ENCODE data around the gene RNFT2.
"Not testable (repeated sequence)": the region's sequence is repeated elsewhere in the genome, so short reads cannot be mapped to it uniquely, and the experiment has no call there.

RNFT2 gene

GRCh38 chr12:116779597-116779996 is 41.5 kb downstream of the RNFT2 start:
- H3K36me3 ChIP-seq (ENCODE audit: control insufficient read depth, low read depth, low read length), result peaks cover 32% of the 10 kb centered on the region
- H3K9ac ChIP-seq (ENCODE audit: low read length), result no peak overlapping the region
- H3K27ac ChIP-seq (ENCODE audit: low read length), result no peak overlapping the region
- H3K27me3 ChIP-seq (ENCODE audit: control insufficient read depth, insufficient read depth, low read length), result no peaks in the 10 kb centered on the region
- no peaks in the 10 kb centered on the region for H3K9me3 ChIP-seq (ENCODE audit: control insufficient read depth, low read depth, low read length)
- no peaks in the 10 kb centered on the region for H3K4me1 ChIP-seq (ENCODE audit: control insufficient read depth, low read depth, low read length)
- H3K4me3 ChIP-seq (ENCODE audit: low read length), result no peak overlapping the region

- Histone ChIP-seq H3K36me3 (ENCODE audit: control insufficient read depth, low read depth, low read length) (peaks cover 37% of the 10 kb centered on the region), H3K9me3 (ENCODE audit: control insufficient read depth, low read depth, low read length) (no peaks in the 10 kb centered on the region), H3K27me3 (ENCODE audit: control insufficient read depth, insufficient read depth, low read length) (no peaks in the 10 kb centered on the region), H3K27ac (ENCODE audit: low read length) (no peak overlapping the region), H3K4me3 (ENCODE audit: low read length) (no peak overlapping the region), H3K9ac (ENCODE audit: low read length) (no peak overlapping the region), H3K4me1 (ENCODE audit: control insufficient read depth, low read depth, low read length) (no peaks in the 10 kb centered on the region)
These were observed 42.8 kb downstream of the RNFT2 start for GRCh38 chr12:116780942-116781341.

GRCh38 chr12:116783525-116784237 is 45.6 kb downstream of the RNFT2 start:
- no peaks in the 10 kb centered on the region for H3K27me3 ChIP-seq (ENCODE audit: control insufficient read depth, insufficient read depth, low read length)
- H3K9ac ChIP-seq (ENCODE audit: low read length), result no peak overlapping the region
- no peak overlapping the region for H3K4me3 ChIP-seq (ENCODE audit: low read length)
- no peak overlapping the region for H3K27ac ChIP-seq (ENCODE audit: low read length)
- H3K36me3 ChIP-seq (ENCODE audit: control insufficient read depth, low read depth, low read length), result peaks cover 43% of the 10 kb centered on the region
- H3K4me1 ChIP-seq (ENCODE audit: control insufficient read depth, low read depth, low read length), result no peaks in the 10 kb centered on the region
- no peaks in the 10 kb centered on the region for H3K9me3 ChIP-seq (ENCODE audit: control insufficient read depth, low read depth, low read length)

GRCh38 chr12:116784238-116784612 is 46.1 kb downstream of the RNFT2 start:
- Histone ChIP-seq H3K4me3 (ENCODE audit: low read length) (no peak overlapping the region), H3K36me3 (ENCODE audit: control insufficient read depth, low read depth, low read length) (peaks cover 39% of the 10 kb centered on the region), H3K9ac (ENCODE audit: low read length) (no peak overlapping the region)

GRCh38 chr12:116789562-116789961 is 51.4 kb downstream of the RNFT2 start:
- peaks cover 24% of the 10 kb centered on the region for H3K36me3 ChIP-seq (ENCODE audit: control insufficient read depth, low read depth, low read length)

More at GRCh38 chr12:116784238-116784612, 46.1 kb downstream of the RNFT2 start:
- no peaks in the 10 kb centered on the region for H3K4me1 ChIP-seq (ENCODE audit: control insufficient read depth, low read depth, low read length)
- H3K9me3 ChIP-seq (ENCODE audit: control insufficient read depth, low read depth, low read length), result no peaks in the 10 kb centered on the region
- H3K27ac ChIP-seq (ENCODE audit: low read length), result no peak overlapping the region
- H3K27me3 ChIP-seq (ENCODE audit: control insufficient read depth, insufficient read depth, low read length), result no peaks in the 10 kb centered on the region

GRCh38 chr12:116790066-116790465 is 52.0 kb downstream of the RNFT2 start:
- H3K4me1 ChIP-seq (ENCODE audit: control insufficient read depth, low read depth, low read length), result no peaks in the 10 kb centered on the region
- H3K27ac ChIP-seq (ENCODE audit: low read length), result no peak overlapping the region
- H3K4me3 ChIP-seq (ENCODE audit: low read length), result no peak overlapping the region
- H3K9me3 ChIP-seq (ENCODE audit: control insufficient read depth, low read depth, low read length), result no peaks in the 10 kb centered on the region
- no peak overlapping the region for H3K9ac ChIP-seq (ENCODE audit: low read length)
- H3K36me3 ChIP-seq (ENCODE audit: control insufficient read depth, low read depth, low read length), result peaks cover 19% of the 10 kb centered on the region
- H3K27me3 ChIP-seq (ENCODE audit: control insufficient read depth, insufficient read depth, low read length), result no peaks in the 10 kb centered on the region

More at GRCh38 chr12:116789562-116789961, 51.4 kb downstream of the RNFT2 start:
- not testable (repeated sequence) for H3K9ac ChIP-seq (ENCODE audit: low read length); H3K27me3 ChIP-seq (ENCODE audit: control insufficient read depth, insufficient read depth, low read length); H3K4me1 ChIP-seq (ENCODE audit: control insufficient read depth, low read depth, low read length); H3K27ac ChIP-seq (ENCODE audit: low read length); H3K4me3 ChIP-seq (ENCODE audit: low read length); H3K9me3 ChIP-seq (ENCODE audit: control insufficient read depth, low read depth, low read length)

- Histone ChIP-seq H3K36me3 (ENCODE audit: control insufficient read depth, low read depth, low read length) (peaks cover 12% of the 10 kb centered on the region), H3K27ac (ENCODE audit: low read length) (no peak overlapping the region), H3K4me1 (ENCODE audit: control insufficient read depth, low read depth, low read length) (no peaks in the 10 kb centered on the region), H3K9ac (ENCODE audit: low read length) (no peak overlapping the region), H3K9me3 (ENCODE audit: control insufficient read depth, low read depth, low read length) (no peaks in the 10 kb centered on the region), H3K27me3 (ENCODE audit: control insufficient read depth, insufficient read depth, low read length) (no peaks in the 10 kb centered on the region), H3K4me3 (ENCODE audit: low read length) (no peak overlapping the region)
These were observed 54.3 kb downstream of the RNFT2 start for GRCh38 chr12:116792403-116792802.

GRCh38 chr12:116794725-116795124 is 56.6 kb downstream of the RNFT2 start:
- no peaks in the 10 kb centered on the region for H3K4me1 ChIP-seq (ENCODE audit: control insufficient read depth, low read depth, low read length)
- H3K27me3 ChIP-seq (ENCODE audit: control insufficient read depth, insufficient read depth, low read length), result no peaks in the 10 kb centered on the region
- H3K4me3 ChIP-seq (ENCODE audit: low read length), result no peak overlapping the region
- no peak overlapping the region for H3K27ac ChIP-seq (ENCODE audit: low read length)
- H3K9me3 ChIP-seq (ENCODE audit: control insufficient read depth, low read depth, low read length), result no peaks in the 10 kb centered on the region
- peaks cover 17% of the 10 kb centered on the region for H3K36me3 ChIP-seq (ENCODE audit: control insufficient read depth, low read depth, low read length)
- H3K9ac ChIP-seq (ENCODE audit: low read length), result no peak overlapping the region

- Histone ChIP-seq H3K27me3 (ENCODE audit: control insufficient read depth, insufficient read depth, low read length) (no peaks in the 10 kb centered on the region), H3K36me3 (ENCODE audit: control insufficient read depth, low read depth, low read length) (peaks cover 4% of the 10 kb centered on the region), H3K9me3 (ENCODE audit: control insufficient read depth, low read depth, low read length) (no peaks in the 10 kb centered on the region), H3K9ac (ENCODE audit: low read length) (no peak overlapping the region), H3K4me1 (ENCODE audit: control insufficient read depth, low read depth, low read length) (no peaks in the 10 kb centered on the region), H3K27ac (ENCODE audit: low read length) (no peak overlapping the region), H3K4me3 (ENCODE audit: low read length) (no peak overlapping the region)
These were observed 59.8 kb downstream of the RNFT2 start for GRCh38 chr12:116797885-116798284.

GRCh38 chr12:116798719-116799118 is 60.6 kb downstream of the RNFT2 start:
- H3K9me3 ChIP-seq (ENCODE audit: control insufficient read depth, low read depth, low read length), result no peaks in the 10 kb centered on the region
- H3K27me3 ChIP-seq (ENCODE audit: control insufficient read depth, insufficient read depth, low read length), result no peaks in the 10 kb centered on the region
- H3K36me3 ChIP-seq (ENCODE audit: control insufficient read depth, low read depth, low read length), result peaks cover 4% of the 10 kb centered on the region
- no peak overlapping the region for H3K9ac ChIP-seq (ENCODE audit: low read length)
- H3K27ac ChIP-seq (ENCODE audit: low read length), result no peak overlapping the region
- H3K4me3 ChIP-seq (ENCODE audit: low read length), result no peak overlapping the region
- H3K4me1 ChIP-seq (ENCODE audit: control insufficient read depth, low read depth, low read length), result no peaks in the 10 kb centered on the region

GRCh38 chr12:116799955-116800354 is 61.8 kb downstream of the RNFT2 start:
- Histone ChIP-seq H3K27ac (ENCODE audit: low read length) (no peak overlapping the region), H3K4me3 (ENCODE audit: low read length) (no peak overlapping the region), H3K36me3 (ENCODE audit: control insufficient read depth, low read depth, low read length) (peaks cover 4% of the 10 kb centered on the region), H3K27me3 (ENCODE audit: control insufficient read depth, insufficient read depth, low read length) (no peaks in the 10 kb centered on the region), H3K9ac (ENCODE audit: low read length) (no peak overlapping the region), H3K9me3 (ENCODE audit: control insufficient read depth, low read depth, low read length) (no peaks in the 10 kb centered on the region), H3K4me1 (ENCODE audit: control insufficient read depth, low read depth, low read length) (no peaks in the 10 kb centered on the region)

- Histone ChIP-seq H3K36me3 (ENCODE audit: control insufficient read depth, low read depth, low read length) (peaks cover 4% of the 10 kb centered on the region), H3K4me1 (ENCODE audit: control insufficient read depth, low read depth, low read length) (no peaks in the 10 kb centered on the region), H3K27me3 (ENCODE audit: control insufficient read depth, insufficient read depth, low read length) (no peaks in the 10 kb centered on the region), H3K27ac (ENCODE audit: low read length) (no peak overlapping the region), H3K4me3 (ENCODE audit: low read length) (no peak overlapping the region), H3K9me3 (ENCODE audit: control insufficient read depth, low read depth, low read length) (no peaks in the 10 kb centered on the region), H3K9ac (ENCODE audit: low read length) (no peak overlapping the region)
These were observed 62.8 kb downstream of the RNFT2 start for GRCh38 chr12:116800918-116801317.

All from iPS-18a (cell line).